EL (cell line): ENCODE results near the gene GTPBP2.
"Not testable (repeated sequence)": the region's sequence is repeated elsewhere in the genome, so short reads cannot be mapped to it uniquely, and the experiment has no call there.

Experiments
- DNase-seq: peaks from one replicate; pipeline ENCODE4 v3.0.0-alpha.2; 2016

Gene GTPBP2

GRCh38 chr6:43658161-43658560, 29.1 kb upstream of the GTPBP2 start:
- DNase-seq = peak; percentile 39

GRCh38 chr6:43657221-43657802, 28.2 kb upstream of the GTPBP2 start:
- no peak for DNase-seq

- DNase-seq = not testable (repeated sequence)
These were observed 23.8 kb upstream of the GTPBP2 start for GRCh38 chr6:43652822-43653221.

DNA sequence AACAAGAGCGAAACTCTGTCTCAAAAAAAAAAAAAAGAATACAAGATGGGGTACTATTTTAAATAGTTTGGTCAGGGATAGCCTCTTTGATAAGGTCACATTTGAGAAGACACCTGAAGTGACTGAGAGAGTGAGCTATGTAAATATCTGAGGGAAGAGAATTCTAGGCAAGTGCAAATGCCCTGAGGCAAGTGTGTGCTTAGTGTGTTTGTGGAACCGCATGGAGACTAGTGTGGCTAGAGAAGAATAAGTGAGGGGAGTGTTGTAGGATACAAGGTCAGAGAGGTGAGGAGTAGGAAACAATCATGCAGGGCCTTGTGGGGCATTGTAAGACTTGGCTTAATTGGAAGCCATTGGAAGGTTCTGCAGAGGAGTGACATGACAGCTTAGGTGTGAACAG, 19.2 kb upstream of the GTPBP2 start:
- DNase-seq = no peak

- no peak for DNase-seq
These were observed 18.5 kb upstream of the GTPBP2 start for GRCh38 chr6:43647613-43648012.

- DNase-seq = no peak
These were observed 16.5 kb upstream of the GTPBP2 start for GRCh38 chr6:43645613-43645964.

DNA sequence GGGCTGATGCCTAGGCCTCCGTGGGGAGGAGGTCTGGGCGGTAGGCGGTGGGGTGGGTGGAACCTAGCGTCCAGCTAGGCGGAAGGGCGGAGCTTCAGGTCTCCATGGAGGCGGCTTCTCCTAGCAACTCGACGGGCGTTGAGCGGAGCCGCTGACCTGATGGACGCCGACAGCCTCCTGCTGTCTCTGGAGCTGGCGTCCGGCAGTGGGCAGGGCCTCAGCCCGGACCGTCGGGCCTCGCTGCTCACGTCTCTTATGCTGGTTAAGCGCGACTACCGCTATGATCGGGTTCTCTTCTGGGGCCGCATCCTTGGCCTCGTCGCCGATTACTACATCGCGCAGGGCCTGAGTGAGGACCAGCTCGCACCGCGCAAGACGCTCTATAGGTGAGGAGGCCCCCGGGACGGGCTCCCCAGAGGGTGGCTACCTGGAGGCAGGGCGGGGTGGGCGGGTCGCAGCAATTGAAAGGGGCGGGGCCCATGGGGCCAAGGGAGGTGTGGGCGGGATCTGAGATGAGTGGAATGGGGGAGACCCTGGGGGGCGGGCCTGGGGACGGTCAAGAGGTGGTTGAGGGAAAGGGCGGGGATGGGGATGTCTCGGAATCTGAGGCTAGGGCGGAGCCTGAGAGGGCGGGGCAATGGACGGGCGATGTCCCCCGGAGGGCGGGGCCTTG, 16.0 kb upstream of the GTPBP2 start, which contains the start of gene RSPH9:
RSPH9 (plus strand) TSS at position 97 of the 673 bp plus-strand sequence; CDS start at position 160, 63 bp downstream.
- peak; percentile 65 for DNase-seq

DNA sequence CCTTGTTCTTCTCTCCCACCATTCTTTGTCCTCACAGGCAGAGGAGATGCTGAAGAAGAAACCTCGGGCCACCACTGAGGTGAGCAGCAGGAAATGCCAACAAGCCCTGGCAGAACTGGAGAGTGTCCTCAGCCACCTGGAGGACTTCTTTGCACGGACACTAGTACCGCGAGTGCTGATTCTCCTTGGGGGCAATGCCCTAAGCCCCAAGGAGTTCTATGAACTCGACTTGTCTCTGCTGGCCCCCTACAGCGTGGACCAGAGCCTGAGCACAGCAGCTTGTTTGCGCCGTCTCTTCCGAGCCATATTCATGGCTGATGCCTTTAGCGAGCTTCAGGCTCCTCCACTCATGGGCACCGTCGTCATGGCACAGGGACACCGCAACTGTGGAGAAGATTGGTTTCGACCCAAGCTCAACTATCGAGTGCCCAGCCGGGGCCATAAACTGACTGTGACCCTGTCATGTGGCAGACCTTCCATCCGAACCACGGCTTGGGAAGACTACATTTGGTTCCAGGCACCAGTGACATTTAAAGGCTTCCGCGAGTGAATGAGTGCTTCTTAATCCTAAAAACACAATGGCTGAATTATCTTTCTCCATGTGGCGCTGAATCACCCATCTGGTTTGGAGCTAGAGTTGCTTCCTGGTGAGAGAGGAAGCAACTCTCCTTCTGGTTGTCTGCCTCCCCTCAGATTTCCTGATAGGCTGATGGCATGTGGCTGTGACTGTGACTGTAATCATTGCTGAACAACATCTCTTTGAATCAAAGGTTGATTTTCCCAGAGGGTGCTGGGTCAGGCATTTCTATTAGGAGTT, 11.1 kb upstream of the GTPBP2 start:
- no peak for DNase-seq

DNA sequence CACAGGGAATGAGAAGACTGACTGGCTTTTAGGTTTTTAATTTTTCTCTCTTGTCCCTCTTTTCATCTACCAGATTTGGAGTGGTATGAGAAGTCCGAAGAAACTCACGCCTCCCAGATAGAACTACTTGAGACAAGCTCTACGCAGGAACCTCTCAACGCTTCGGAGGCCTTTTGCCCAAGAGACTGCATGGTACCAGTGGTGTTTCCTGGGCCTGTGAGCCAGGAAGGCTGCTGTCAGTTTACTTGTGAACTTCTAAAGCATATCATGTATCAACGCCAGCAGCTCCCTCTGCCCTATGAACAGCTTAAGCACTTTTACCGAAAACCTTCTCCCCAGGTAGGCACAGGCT, 7.2 kb upstream of the GTPBP2 start:
- peak; percentile 18 for DNase-seq

- DNase-seq = peak; percentile 80
These were observed 6.6 kb upstream of the GTPBP2 start, which contains the start of gene MAD2L1BP for GRCh38 chr6:43635387-43636307. TSS of gene MAD2L1BP (plus strand) at chr6:43635840. CDS start at chr6:43635876, 36 bp downstream.

- DNase-seq = no peak
These were observed 5.7 kb upstream of the GTPBP2 start for GRCh38 chr6:43634702-43635303.

GRCh38 chr6:43633002-43633401, 3.9 kb upstream of the GTPBP2 start:
- DNase-seq = not testable (repeated sequence)

- no peak for DNase-seq
These were observed 2.0 kb upstream of the GTPBP2 start for GRCh38 chr6:43630980-43631619.

DNA sequence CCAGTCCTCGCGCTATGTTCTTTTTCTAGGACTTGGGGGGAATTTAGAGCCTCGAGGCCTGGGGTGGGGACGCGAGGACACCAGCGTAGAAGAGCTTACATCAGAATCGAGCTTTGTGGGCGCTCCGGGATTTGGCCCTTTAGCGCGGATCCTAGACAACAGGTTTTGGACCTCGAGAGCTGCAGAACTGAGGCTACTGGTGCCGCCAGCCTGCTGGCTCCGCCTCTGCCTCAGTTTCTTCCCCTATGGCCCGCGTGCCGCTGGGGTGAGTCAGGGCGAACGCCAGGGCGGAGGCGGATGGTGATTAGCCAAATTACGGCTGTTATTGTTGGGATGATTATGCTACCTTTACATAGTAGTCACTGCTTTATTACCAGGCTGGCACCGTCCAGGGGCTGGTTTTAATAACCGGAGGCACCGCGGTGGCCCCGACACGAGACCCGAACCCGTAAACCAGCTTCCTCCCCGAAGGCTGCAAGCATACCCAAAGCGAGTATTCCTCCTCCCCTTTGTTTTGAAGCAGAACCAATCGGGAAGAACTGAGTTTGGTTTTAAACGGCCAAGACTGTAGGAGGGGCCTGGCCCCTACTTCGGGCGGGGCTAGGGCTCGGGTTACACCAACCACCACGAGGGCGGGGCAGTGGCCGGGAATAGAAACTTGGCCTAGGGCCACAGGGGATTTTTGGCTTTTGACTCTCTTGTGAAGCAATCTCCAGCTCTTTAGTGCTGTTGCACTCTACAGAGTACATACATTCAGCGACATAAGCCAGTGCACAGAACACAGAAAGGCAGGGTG, 639 bp upstream of the GTPBP2 start:
- peak; percentile 99 for DNase-seq

- peak; percentile 73 for DNase-seq
These were observed 516 bp downstream of the GTPBP2 start for GRCh38 chr6:43628393-43629103.

- DNase-seq = peak; percentile 98
These were observed 1.8 kb downstream of the GTPBP2 start for GRCh38 chr6:43627008-43627825.

- no peak for DNase-seq
These were observed 3.6 kb downstream of the GTPBP2 start for GRCh38 chr6:43625393-43625992.

DNA sequence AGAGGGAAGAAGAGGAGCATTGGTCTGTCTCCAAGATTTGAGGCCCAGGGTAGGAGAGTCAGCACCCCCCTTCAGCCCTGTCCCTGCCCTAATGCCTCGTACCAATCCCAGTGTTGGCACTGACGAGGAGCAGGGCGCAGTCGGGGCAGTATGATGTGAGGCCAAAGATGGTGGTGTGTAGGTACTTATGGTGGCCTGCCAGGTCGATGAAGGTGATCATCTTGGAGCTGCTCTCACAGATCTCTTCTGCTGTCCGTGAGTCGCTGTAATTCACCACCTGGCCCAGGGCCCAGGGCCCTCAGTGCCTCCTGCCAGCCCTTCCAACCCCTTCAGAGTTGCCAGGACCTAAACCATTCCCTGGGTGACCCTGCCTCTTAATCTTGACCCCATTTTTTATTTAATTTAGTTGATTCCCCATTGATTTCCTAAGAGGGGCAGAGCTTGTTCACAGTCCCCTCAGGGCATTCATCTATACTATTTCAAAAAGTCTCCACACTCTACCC, 4.2 kb downstream of the GTPBP2 start:
- DNase-seq = no peak
